Endothelial cell of umbilical vein (primary cell): Measurements from ENCODE around the gene SLC44A5. TPM values are rescaled to one million over a fixed set of nuclear protein-coding genes. Genes with fewer than 3 reads are reported as not detected.
"Not testable (repeated sequence)": the region's sequence is repeated elsewhere in the genome, so short reads cannot be mapped to it uniquely, and the experiment has no call there.

Experiments
- BruUV-seq: library from RNA; stranded (reverse); fragments of 400-500 nt; replicated peaks from 2 replicates; lab custom pipeline; 2021; lab: Mats Ljungman, UMichigan
- CTCF ChIA-PET: fragments of 300-600, 350-600 bp; sonication (Branson Sonifier 250); formaldehyde crosslinking; loops from one replicate; lab custom pipeline; 2021; ENCODE audit warnings: antibody characterized with exemption, inconsistent platforms; lab: Charles Lee
- POLR2A ChIA-PET: fragments of 300-600, 350-600 bp; sonication (Branson Sonifier 250); formaldehyde crosslinking; loops from one replicate; lab custom pipeline; 2021; ENCODE audit warnings: antibody characterized with exemption, inconsistent platforms; lab: Charles Lee
- DNase-seq: peaks from one replicate; pipeline ENCODE4 v3.0.0-alpha.2; 2011; ENCODE audit warnings: low read depth, low spot score
- FAIRE-seq: peaks from 2 replicates; lab custom pipeline; 2011; peaks lifted over from hg19 to GRCh38; lab: Jason Lieb, UNC
- H2AFZ ChIP-seq: 2 replicates; pipeline ENCODE4 v1.6.0; 2012; ENCODE audit warnings: low read depth, low read length, control low read depth, inconsistent platforms
- H3K27ac ChIP-seq: 2 replicates; pipeline ENCODE4 v1.5.1; 2011; ENCODE audit warnings: low read depth, mild to moderate bottlenecking, control low read depth, low read length, moderate library complexity; ENCODE audit not compliant: insufficient read depth
- H3K27me3 ChIP-seq, 2 experiments: 2 replicates each; pipeline versions ENCODE4 v1.6.0 to v1.6.1; 2011; ENCODE audit warnings: low read length in 2 of 2, mixed read lengths in 1 of 2; ENCODE audit not compliant: control insufficient read depth in 2 of 2, insufficient read depth in 2 of 2
- H3K36me3 ChIP-seq, 2 experiments: 2 replicates in 1 of 2; 3 replicates in 1 of 2; pipeline ENCODE4 v1.5.1; 2011; ENCODE audit warnings: low read length in 2 of 2, mild to moderate bottlenecking in 1 of 2, moderate library complexity in 1 of 2; ENCODE audit not compliant: control insufficient read depth in 2 of 2, insufficient read depth in 2 of 2; ENCODE audit errors: extremely low read depth in 1 of 2
- H3K4me1 ChIP-seq: 3 replicates; pipeline ENCODE4 v1.5.1; 2011; ENCODE audit warnings: mild to moderate bottlenecking, low read length; ENCODE audit not compliant: control insufficient read depth, insufficient read depth; ENCODE audit errors: extremely low read depth
- H3K4me2 ChIP-seq: 2 replicates; pipeline ENCODE4 v1.6.1; 2011; ENCODE audit warnings: low read length, control low read depth, mixed read lengths; ENCODE audit not compliant: insufficient read depth
- H3K4me3 ChIP-seq, 3 experiments: fragments of 200-600 bp in 1 of 3; sonication (generic), shearing (Covaris generic) in 1 of 3; replicated peaks in 1 of 3; 2 replicates each; pipeline ENCODE4 v1.5.1; 2011 to 2016; ENCODE audit warnings: control low read depth in 3 of 3, low read length in 3 of 3, mild to moderate bottlenecking in 2 of 3, inconsistent platforms in 1 of 3, low read depth in 1 of 3, moderate library complexity in 1 of 3; ENCODE audit not compliant: insufficient read depth in 1 of 3
- H3K79me2 ChIP-seq: 2 replicates; pipeline ENCODE4 v1.6.0; 2012; ENCODE audit warnings: low read length, inconsistent platforms; ENCODE audit not compliant: control insufficient read depth, insufficient read depth
- H3K9ac ChIP-seq: replicated peaks from 2 replicates; pipeline ENCODE3; 2011; ENCODE audit warnings: low read length, control low read depth; ENCODE audit not compliant: insufficient read depth; ENCODE audit errors: extremely low read depth
- H3K9me1 ChIP-seq: replicated peaks from 3 replicates; pipeline ENCODE4 v1.6.0; 2011; ENCODE audit warnings: mild to moderate bottlenecking, low read length; ENCODE audit not compliant: control insufficient read depth, insufficient read depth; ENCODE audit errors: extremely low read depth
- H3K9me3 ChIP-seq: replicated peaks from 2 replicates; pipeline ENCODE4 v1.5.1; 2012; ENCODE audit warnings: low read length, inconsistent platforms; ENCODE audit not compliant: control insufficient read depth, insufficient read depth
- H4K20me1 ChIP-seq: replicated peaks from 2 replicates; pipeline ENCODE3; 2011; ENCODE audit warnings: mild to moderate bottlenecking, low read length; ENCODE audit not compliant: control insufficient read depth, insufficient read depth; ENCODE audit errors: extremely low read depth
- EZH2 ChIP-seq: IDR thresholded peaks from 2 replicates; pipeline ENCODE4 v1.6.1; 2012; ENCODE audit warnings: borderline replicate concordance, low read depth, mild to moderate bottlenecking, moderate library complexity, low read length, inconsistent platforms; ENCODE audit not compliant: severe bottlenecking
- FOS ChIP-seq: IDR thresholded peaks from 2 replicates; pipeline ENCODE4 v1.6.1; 2011; ENCODE audit warnings: mild to moderate bottlenecking, low read length, moderate library complexity, borderline replicate concordance; ENCODE audit not compliant: insufficient read depth
- GATA2 ChIP-seq: IDR thresholded peaks from 2 replicates; pipeline ENCODE4 v1.7.0; 2011; ENCODE audit warnings: low read depth, mild to moderate bottlenecking, moderate library complexity, mixed read lengths, low read length; ENCODE audit not compliant: insufficient read length, insufficient read depth
- JUN ChIP-seq: IDR thresholded peaks from 2 replicates; pipeline ENCODE4 v1.6.1; 2011; ENCODE audit warnings: borderline replicate concordance, low read depth; ENCODE audit not compliant: insufficient read length, insufficient read depth
- MYC ChIP-seq: IDR thresholded peaks from one replicate; pipeline ENCODE4 v1.6.1; 2011; ENCODE audit warnings: mild to moderate bottlenecking, low read depth, low read length
- POLR2A ChIP-seq: IDR thresholded peaks from 2 replicates; pipeline ENCODE4 v1.6.1; 2012; ENCODE audit warnings: low read depth, mild to moderate bottlenecking, control low read depth, low read length
- POLR2AphosphoS5 ChIP-seq: IDR thresholded peaks from 2 replicates; pipeline ENCODE4 v1.6.1; 2012; ENCODE audit warnings: low read depth, mild to moderate bottlenecking, control low read depth, low read length, moderate library complexity; ENCODE audit not compliant: insufficient read depth
- dilution Hi-C: fragments of 300-500 bp; cut with MboI; formaldehyde crosslinking; loops from one replicate; pipeline ENCODE4 v1.15.0; 2019; ENCODE audit warnings: low sequenced_read_pairs; ENCODE audit not compliant: extremely low pct_ligation_motif_present
- intact Hi-C: fragments of 100-400 bp; cut with micrococcal nuclease; formaldehyde crosslinking; loops from one replicate; pipeline ENCODE4 v1.10.0; 2022
- polyA plus RNA-seq, 4 experiments: library from polyadenylated mRNA; depleted of rRNA in 3 of 4; stranded (reverse) in 3 of 4; unstranded in 1 of 4; fragments of >200 nt; gene quantifications; 2 replicates each; pipeline versions ENCODE4 v1.2.1 to v1.2.3, GENCODE V29; 2011 to 2012; ENCODE audit warnings: missing spikeins in 1 of 4
- total RNA-seq: library from RNA; stranded (reverse); gene quantifications from 2 replicates; pipeline ENCODE4 v1.2.3, GENCODE V29; 2021
- TF ChIP-seq, protein P1 (sequence below), 2 donors: IDR thresholded peaks; 1 replicate in 1 of 2; 2 replicates in 1 of 2; pipeline ENCODE4 v1.5.1; 2011; ENCODE audit warnings: low read length in 2 of 2, mild to moderate bottlenecking in 2 of 2, moderate library complexity in 2 of 2, control low read depth in 1 of 2, inconsistent platforms in 1 of 2, low read depth in 1 of 2; ENCODE audit not compliant: insufficient read depth in 1 of 2; ENCODE audit errors: extremely low read depth in 1 of 2
- TF ChIP-seq, protein P2 (sequence below): IDR thresholded peaks from 2 replicates; pipeline ENCODE4 v1.6.1; 2011; ENCODE audit not compliant: insufficient read depth, insufficient read length

Gene SLC44A5
- total and polyA plus RNA-seq, 2 donors (not counting 3 experiments of a cell fraction or from before 2014, with no cell fraction given): 1.6 to 3.2 TPM

DNA sequence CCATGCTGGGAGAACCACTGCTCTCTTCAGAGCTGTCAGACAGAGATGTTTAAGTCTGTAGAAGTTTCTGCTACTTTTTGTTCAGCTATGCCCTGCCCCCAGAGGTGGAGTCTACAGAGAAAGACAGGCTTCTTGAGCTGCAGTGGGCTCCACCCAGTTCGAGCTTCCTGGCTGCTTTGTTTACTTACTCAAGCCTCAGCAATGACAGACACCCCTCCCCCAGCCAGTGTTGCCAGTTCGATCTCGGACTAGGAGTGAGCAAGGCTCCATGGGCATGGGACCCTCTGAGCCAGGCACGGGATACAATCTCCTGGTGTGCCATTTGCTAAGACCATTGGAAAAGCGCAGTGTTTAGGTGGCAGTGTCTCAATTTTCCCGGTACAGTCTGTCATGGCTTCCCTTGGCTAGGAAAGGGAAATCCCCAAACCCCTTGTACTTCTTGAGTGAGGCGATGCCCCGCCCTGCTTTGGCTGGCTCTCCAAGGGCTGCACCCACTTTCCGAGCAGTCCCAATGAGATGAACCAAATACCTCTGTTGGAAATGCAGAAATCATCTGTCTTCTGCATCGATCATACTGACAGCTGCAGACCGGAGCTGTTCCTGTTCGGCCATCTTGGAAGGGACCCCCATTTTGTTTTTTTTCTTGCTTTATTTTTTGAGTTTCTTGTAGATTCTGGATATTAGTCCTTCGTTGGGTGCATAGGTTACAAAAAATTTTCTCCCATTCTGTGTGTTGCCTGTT lies 429.5 kb downstream of the SLC44A5 start:
- CTCF ChIA-PET: interaction anchor here (0.6 kb wide), 1 partner anchor 559 kb away, joined by 4 read pairs; no protein-coding TSS in a partner anchor
- H2AFZ ChIP-seq, H3K4me2 ChIP-seq, H3K36me3 ChIP-seq, POLR2A ChIA-PET, H3K9me1 ChIP-seq, H3K27ac ChIP-seq, H3K4me1 ChIP-seq, H3K27me3 ChIP-seq, H3K9me3 ChIP-seq, H3K4me3 ChIP-seq, FAIRE-seq, H3K9ac ChIP-seq, DNase-seq, BruUV-seq, intact Hi-C loops, H4K20me1 ChIP-seq, H3K79me2 ChIP-seq: not testable (repeated sequence)
- dilution Hi-C loops: loop anchor here (25.0 kb wide), 1 partner anchor 394 kb away; no protein-coding TSS in a partner anchor

DNA sequence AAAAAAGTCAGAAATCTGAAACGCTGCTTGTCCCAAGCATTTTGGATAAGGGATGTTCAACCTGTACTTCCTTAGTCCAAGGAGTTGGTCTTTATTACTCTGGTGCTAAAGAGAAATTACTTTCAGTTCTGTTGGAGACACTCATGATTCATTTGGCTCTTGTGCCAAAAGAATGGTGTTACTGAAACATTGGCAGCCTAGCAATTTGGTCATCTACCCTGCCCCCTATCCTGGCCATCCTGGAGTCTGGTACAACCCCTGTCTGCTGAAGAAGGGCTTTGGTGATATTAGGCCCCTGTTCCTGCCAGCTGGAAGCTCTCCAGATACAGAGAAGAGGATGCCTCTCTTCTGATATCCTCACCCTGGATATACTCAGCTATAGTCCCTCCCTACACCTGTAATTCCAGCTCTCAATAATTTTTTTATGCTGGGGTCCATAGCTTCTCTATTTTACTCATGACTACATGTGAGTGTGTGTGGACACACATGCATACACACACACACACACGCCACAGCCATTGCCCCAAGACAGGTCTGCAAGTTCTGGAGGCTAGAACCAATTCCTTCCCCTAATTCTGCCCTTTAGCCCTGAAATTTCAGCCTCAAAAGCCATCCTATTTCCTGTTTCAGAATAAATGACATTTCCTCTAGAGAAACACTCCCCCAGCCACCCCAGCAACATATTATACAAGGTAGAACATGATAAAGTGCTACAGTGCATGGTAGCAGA lies 436.7 kb downstream of the SLC44A5 start:
- TF ChIP-seq FOS (no peak), POLR2A (no peak), POLR2AphosphoS5 (no peak), JUN (no peak), EZH2 (no peak), MYC (no peak), GATA2 (no peak)
- TF ChIP-seq, protein P1, sequence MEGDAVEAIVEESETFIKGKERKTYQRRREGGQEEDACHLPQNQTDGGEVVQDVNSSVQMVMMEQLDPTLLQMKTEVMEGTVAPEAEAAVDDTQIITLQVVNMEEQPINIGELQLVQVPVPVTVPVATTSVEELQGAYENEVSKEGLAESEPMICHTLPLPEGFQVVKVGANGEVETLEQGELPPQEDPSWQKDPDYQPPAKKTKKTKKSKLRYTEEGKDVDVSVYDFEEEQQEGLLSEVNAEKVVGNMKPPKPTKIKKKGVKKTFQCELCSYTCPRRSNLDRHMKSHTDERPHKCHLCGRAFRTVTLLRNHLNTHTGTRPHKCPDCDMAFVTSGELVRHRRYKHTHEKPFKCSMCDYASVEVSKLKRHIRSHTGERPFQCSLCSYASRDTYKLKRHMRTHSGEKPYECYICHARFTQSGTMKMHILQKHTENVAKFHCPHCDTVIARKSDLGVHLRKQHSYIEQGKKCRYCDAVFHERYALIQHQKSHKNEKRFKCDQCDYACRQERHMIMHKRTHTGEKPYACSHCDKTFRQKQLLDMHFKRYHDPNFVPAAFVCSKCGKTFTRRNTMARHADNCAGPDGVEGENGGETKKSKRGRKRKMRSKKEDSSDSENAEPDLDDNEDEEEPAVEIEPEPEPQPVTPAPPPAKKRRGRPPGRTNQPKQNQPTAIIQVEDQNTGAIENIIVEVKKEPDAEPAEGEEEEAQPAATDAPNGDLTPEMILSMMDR (IDR thresholded peaks at IDR 0.05; ENCODE audit: extremely low read depth in 1 of 2, insufficient read depth in 1 of 2, low read depth in 1 of 2, low read length in 2 of 2): no peak
- TF ChIP-seq, protein P2, sequence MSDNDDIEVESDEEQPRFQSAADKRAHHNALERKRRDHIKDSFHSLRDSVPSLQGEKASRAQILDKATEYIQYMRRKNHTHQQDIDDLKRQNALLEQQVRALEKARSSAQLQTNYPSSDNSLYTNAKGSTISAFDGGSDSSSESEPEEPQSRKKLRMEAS: no peak
- DNase-seq (no peak), FAIRE-seq (no peak)
- Histone ChIP-seq H3K27ac (no peak overlapping the region), H3K27me3 (no peaks in the 10 kb centered on the region), H4K20me1 (no peaks in the 10 kb centered on the region), H2AFZ (no peak overlapping the region), H3K9me1 (no peaks in the 10 kb centered on the region), H3K4me2 (no peak overlapping the region), H3K9me3 (no peaks in the 10 kb centered on the region), H3K4me1 (no peaks in the 10 kb centered on the region), H3K4me3 (no peak overlapping the region), H3K79me2 (no peaks in the 10 kb centered on the region), H3K36me3 (no peaks in the 10 kb centered on the region), H3K9ac (no peak overlapping the region)
- BruUV-seq: no TSS peak
- ChIA-PET POLR2A (no interaction called here), CTCF (no interaction called here)
- dilution Hi-C loops: no loop called here
- intact Hi-C loops: no loop called here
